NCI-H2171 (cell line): ENCODE results near the gene PBRM1.

Source experiments
- DNase-seq: peaks from one replicate; lab custom pipeline; 2025; lab: John Stamatoyannopoulos, UW

Gene PBRM1

DNA sequence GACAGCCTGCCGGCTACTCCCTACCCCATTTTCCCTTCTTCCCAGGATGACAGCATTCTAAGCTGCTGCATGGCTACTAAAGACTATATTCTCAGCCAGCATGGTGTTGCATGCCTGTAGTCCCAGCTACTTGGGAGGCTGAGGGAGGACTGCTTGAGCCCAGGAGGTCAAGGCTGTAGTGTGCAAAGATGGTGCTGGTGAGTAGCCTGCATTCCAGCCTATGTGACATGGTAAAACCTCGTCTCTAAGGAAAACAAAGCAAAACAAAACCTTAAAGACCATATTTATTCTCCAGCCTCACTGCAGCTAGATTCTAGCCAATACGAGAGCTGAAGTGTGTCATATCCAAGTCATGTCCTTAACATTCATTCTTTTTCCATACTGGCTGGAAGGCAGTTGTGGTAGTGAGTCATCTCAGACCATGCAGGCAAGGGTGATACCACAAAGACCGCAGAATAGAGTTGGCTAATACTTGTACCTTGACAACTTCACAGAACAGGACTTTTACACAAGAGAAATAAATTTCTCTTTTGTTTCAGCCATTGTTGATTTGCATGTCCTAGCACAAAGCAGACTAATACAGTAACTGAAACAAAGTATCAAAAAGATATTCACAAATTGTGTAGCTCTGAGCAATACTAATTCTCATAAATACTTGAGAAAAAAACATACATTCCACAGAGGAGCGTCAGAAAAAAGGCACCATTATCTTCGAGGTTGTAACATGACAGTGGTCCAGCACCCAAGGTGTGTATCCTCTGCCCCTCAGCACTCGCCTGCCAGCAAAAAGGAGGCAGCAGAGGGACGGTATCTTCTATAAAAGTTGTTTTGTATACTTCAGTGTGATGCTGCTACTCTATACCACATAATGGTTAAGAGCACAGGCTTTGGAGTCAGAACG lies 14.8 kb downstream of the PBRM1 start:
- DNase-seq: no peak

DNA sequence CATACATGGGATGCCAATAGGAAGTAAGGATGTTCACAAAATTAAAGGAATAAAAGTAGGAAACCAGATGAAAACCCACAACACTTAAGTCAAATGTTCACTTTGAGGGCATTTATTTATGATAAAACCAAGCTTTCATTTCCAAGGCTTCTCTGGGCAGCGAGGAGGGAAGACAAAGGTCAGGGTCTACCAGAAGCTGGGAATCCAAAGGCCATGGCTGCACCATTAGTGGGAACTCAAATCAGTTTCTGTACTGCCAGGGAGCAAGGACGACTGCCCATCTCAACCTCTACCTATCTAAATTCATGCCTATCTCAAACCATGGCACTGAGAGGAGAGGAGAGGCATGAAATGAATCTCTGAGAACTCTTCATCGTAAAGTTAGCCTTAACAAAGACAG lies 22.6 kb downstream of the PBRM1 start:
- DNase-seq: no peak

DNA sequence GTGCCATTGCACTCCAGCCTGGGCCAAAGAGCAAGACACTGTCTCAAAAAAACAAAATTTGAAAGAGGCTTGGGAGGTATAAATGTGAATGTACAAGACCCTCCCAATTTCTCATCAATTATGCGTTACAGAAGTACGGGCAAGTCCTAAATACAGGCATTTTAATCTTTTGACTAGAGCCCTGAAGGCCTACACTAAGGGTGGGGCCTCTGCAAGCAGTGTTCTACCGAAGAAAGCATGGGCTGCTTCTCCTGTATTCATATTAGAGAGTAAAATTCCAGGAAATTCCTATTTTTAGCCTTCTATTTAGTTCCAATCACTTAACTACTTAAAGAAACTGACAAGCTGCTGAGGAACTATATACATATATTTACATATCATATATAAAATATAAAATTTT lies 25.7 kb downstream of the PBRM1 start:
- DNase-seq: no peak

DNA sequence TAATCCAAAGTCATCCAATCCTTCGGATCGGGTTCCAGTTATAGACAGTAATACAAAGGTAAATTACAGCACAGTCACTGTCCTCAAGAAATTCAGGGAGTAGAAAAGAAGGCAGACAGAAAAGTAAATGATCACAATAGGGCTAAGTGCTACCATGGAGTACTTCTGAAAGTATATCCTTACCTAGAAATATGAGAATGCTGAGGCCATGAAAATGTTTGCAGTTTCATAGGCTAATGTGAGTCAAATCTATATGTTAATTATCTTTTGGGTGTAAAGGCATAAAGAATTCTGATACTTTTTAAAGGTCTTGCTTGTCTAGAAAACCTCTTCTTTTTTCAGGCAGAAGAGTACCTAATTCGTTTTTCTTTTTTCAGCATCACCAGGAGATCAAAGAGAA lies 29.8 kb downstream of the PBRM1 start:
- DNase-seq: no peak

DNA sequence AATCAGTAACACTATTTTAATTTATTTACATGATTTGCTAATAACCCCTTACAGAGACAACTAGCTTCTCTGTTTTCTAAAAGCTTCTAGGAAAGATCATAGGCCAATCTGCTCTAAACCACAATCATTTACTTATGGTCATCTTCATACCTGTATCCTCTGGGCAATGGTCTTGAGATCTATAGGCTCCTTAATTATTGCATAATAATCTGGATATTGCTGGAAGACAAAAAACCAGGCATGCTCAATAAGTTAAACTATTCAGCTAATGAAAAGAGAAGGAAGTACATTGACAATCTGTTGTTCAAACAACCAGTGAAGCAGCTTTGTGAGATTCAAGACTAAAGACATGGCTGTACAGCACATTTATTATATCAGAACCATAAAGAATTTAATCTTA lies 34.1 kb downstream of the PBRM1 start:
- DNase-seq: no peak

DNA sequence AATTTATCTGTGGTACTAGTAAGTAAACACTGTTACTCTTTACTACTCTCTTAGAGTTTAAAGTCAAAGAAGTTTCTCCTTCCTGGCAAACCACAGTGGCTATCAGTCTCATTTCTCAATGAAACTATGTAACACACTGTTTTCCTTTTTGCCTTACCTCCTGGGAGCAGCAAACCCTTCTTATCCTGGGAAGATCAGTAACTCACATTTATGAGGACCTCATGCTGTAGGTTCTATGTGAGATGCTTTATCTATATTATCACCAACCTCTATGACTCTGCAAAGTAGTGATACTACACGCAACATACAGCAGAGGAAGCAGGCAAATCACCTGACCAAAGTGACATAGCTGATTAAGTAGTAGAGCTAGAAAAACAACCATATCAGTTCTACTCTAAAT lies 35.3 kb downstream of the PBRM1 start:
- no peak for DNase-seq

DNA sequence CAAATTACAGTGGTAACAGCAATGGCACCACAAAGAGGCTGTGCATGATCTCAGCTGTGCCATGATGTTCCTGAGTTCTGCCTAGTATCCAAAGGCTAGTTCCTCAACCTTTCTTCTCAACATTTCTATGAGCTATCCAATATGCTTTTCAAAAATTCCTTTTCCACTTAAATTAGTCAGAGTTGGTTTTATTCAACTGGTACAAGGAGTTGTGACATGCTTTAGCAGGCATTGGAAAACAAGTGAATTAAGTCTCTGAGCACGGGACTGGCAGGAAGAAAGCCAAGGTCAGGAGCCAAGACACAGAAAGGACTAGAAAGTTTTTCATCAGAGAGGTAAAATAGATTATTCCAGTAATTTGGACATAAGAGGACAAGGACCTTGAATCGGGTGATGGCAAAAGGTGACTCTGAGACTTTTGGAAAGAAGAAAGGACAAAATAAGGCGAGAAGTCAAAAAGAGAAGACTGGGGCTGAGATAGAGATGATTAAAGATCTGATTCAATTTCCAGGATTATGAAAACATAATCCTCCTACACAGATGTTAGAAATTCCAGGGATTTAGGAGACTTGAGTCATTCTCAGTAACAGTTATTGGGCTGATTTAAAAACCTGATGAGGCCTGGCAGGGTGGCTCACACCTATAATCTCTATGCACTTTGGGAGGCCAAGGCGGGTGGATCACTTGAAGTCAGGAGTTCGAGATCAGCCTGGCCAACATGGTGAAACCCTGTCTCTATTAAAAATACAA lies 36.1 kb downstream of the PBRM1 start:
- no peak for DNase-seq

DNA sequence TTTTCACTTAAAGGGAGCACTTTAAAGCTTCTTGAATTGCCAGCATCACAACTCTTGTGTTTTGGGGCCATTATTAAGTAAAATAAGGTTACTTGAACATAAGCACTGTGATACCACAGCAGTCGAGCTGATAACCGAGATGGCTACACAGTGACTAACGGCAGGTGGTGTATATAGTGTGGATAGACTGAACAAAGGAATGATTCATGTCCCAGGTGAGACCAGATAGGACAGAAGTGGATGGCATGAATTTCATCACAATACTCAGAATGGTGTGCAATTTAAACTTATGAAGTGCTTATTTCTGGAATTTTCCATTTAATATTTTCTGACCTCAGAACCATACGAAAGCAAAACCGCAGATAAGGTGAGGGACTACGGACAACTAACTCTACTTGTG lies 40.2 kb downstream of the PBRM1 start:
- no peak for DNase-seq

DNA sequence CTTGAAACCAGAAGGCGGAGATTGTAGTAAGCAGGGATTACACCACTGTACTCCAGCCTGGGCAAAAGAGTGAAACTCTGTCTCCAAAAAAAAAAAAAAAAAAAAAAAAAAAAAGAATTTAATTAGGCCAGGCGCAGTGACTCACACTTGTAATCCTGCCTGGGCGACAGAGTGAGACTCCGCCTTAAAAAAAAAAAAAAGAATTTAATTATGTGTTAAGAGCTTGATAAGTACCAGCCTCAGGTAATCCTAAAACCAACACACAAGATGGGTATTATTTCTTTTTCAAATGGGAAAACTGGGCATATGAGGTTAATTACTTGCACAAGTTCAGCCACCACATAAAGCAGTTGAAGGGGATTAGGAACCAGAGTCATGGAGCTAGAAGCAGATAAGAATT lies 49.0 kb downstream of the PBRM1 start:
- DNase-seq: peak; percentile 13

DNA sequence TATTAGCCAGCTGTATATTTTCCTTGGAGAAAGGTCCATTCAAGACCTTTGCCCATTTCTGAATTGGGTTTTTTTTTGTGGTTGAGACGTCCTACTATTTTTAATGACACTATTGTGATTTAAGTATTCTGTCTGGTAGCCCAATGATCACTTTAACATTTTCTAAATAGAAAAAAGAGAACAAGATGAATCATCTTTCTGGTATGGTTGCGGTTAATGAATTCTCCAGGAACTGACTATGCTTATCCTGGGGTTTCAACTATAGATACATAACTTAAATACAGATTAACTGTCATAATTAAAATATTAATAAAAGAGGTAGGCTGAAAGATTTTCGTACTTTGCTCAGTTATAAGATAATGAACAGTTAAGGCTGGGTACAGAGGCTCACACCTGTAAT lies 51.9 kb downstream of the PBRM1 start:
- no peak for DNase-seq

DNA sequence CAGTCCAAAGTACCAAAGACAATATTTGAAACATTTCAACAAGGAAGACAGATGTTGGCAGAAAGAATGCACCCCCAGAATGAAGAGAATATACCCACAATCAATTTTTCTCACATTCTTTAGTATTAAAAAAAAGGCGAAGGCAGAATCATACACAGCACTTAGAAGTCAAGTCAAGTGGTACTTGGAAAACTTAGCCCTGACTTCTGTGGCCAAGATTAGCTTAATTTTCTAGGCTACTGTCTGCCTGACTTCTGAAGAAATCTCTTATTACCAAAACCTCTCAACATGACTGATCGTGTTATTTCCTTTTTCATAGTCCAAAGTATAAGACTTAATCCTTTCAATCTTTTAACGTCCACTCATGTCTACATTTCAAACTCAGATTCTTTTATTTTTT lies 60.7 kb downstream of the PBRM1 start:
- DNase-seq: no peak

DNA sequence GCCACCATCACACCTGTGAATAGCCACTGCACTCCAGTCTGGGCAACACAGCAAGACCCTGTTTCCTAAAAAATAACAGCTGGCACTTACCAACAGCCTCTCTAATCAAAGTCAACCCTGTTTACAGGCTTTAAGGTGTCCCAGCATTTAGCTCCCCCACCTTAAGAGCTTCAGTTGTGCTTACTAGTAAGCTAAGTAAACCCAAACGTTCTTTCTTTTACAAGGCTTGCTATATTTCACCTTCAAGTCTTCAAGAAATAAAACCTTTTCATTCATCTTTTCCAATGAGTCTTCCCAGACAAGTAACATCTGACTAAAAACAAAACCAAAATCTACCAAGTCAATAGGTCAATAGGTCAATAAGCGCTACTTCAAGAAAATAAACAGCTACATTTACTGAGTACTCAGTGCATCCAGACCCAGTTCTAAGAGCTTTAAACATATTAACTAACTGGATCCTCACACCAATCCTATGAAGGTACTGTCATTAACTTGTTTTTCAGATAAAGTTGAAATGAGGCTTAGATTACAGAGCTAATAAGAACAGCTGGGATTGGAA lies 62.4 kb downstream of the PBRM1 start:
- no peak for DNase-seq

DNA sequence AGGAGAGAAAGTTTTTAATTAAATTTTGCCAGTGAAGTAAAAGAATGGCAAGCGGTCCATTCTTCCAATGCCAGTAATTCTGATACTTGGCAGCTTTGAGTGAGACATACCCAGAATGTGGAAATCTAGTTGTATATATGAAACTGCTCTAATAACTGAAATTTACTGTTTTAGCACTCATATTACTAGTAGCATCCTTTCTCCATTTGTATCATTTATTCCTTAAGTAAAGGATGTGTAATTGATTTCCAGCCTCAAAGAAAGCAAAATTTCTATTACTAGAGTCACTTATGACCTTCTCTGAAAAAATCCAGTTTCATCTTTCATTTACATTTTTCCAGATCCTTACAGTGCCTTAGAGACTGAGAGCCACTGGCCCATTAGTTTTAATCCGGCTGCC lies 65.1 kb downstream of the PBRM1 start:
- DNase-seq: no peak

DNA sequence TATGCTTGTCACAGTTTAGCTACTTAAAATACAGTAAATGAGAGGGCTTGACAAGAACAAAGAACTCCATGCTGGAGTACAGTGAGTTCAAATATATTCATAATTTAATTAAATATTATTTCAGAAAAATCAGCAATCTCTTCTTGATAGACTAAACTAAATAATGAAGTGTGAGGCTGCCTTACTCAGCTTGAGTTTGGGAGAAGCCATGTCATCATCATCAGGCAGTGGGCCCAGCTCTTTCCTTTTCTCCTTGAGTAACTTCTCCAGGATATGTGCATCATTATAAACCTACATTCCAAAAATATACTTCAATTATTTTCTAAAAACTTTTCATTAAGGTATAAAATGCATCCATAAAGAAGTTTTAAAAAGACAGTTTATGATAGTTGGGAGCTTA lies 70.5 kb downstream of the PBRM1 start:
- DNase-seq: no peak

DNA sequence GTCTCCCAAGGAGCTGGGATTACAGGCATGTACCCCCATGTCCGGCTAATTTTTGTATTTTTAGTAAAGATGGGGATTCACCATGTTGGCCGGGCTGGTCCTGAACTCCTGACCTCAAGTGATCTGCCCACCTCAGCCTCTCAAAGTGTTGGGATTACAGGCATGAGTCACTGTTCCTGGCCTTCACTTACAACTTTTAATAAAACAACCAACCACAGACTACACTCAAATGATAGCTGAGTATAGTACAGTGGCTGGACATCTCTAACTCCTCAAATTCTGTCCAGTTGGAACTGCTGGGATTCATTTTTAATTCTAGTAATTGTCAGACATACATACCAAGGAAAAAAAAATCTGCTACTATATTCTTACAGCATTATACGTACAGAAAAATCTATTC lies 71.0 kb downstream of the PBRM1 start:
- DNase-seq: no peak

DNA sequence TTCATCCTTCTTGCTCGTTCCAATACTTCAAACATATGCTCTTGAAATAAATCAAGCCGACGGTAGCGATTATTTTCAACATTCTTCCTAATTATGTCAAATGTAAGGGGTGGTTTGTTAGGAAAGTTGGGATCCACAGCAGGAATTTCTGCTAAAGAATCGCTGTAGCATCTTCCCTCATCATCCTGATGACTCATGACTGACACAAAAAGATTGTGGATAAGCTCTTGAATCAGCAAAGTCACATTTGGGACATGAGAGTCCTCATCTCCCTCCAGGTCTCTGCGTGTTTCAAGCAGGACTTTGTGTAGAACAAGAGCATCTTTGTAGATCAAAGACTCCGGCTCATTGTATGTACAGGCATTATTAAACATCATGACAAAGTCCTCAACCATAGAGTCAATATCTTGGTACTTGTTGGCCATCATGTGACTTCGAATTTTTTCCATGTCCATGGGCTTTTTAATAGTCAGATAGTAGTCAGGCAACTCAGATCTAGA lies 76.3 kb downstream of the PBRM1 start:
- no peak for DNase-seq

DNA sequence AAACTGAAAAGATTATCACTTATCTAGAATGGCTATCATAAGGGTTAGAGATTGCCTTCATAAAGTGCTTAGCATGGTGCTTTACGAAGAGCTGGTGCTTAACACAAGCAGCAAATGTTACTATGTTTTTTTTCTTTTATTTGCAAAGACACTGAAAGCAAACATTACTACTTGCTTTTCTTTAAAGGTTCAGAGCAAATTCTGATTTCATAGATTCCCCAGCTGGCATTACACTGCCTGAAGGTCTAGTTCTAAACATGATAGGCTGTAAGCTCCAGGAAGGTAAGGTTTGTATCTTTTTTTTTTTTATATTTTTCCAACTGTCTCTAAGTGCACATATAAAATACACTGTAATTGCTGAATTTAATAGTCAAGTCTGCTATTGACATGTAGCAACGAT lies 77.4 kb downstream of the PBRM1 start:
- no peak for DNase-seq

DNA sequence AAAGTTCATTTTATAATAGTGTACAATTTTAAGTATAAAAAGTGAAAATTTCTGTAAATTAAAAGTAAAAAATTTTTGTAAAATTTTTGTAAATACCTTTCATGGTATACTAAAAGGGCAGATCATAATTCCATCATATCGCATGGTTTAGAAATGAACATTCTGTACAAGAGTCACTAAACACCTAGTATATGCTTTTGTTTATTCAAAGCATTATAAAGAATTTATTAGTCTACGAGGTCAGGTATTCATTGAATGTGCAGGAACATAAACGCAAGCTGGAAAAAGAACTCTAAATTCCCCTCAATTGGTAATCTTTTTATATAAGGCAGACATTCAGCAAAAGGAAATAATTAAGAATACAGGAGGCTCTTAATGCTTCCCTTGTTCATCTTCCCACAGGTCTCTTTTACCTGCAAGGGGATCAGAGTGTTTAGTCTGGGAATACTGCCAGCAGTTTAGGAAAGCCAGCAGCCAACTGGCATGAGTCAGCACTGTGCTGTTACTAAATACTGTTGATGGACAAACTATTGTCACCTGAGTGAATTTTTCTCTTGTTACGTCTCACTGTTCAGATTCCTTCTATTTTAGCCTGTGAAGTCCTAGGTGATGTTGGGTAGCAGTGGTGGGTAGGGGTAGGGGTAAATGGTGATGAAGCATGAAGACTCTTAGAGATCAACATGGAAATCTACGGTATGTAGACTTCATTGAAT lies 79.2 kb downstream of the PBRM1 start:
- peak; percentile 73 for DNase-seq

DNA sequence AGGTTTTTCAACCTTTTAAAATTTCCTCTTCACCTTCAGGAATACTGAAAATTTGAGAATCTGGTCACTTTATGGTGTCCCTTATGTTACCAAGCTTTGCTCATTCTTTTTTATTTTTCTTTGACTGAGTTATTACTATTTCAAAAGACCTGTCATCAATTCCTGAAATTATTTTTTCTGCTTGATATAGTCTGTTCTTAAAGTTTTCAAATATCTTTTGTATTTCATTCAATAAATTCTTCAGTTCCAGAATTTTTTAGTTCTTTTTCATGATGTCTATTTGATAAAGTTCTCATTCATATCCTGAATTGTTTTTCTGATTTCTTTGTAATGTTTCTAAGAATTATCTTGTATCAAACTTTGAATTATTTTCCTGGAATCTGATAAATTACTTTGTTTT lies 85.5 kb downstream of the PBRM1 start:
- no peak for DNase-seq

DNA sequence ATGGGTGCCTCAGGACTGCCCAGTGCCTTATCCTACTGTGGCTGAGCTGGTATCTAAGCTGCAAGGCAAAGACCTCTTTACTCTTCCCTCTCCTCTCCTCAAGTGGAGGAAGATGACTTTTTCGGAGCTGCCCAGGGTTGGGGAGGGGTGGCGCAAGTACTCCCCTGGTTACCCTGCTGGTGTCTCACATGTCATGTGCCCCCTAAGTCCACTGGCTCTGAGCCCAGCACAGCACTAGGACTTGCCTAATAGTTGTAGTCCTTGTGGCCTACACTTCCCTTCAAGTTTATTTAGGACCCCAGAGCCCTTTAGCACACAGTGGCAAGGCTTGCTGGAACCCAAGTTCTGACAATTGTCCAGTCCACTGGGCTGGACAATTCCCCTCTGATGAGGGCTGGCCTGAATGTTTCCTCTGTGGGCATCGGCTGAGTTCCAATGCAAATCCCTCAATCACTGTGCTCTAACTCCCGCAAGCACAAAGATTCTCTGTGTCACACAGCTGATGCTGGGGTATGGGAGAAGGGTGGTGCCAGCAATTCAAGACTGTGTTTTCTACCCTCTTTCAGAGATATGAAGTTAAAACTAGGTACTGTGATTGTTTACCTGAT lies 89.0 kb downstream of the PBRM1 start:
- no peak for DNase-seq

DNA sequence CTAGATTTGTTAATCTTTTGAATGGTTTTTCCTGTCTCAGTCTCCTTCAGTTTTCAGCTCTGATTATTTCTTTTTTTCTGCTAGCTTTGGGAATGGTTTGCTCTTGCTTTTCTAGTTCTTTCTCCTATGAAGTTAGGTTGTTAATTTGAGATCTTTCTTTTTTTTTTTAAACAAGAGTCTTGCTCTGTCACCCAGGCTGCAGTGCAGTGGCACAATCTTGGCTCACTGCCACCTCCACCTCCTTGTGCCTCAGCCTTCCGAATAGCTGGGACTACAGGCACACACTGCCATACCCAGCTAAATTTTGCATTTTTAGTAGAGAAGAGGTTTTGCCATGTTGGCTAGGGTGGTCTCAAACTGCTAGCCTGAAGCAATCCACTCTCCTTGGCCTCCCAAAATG lies 92.6 kb downstream of the PBRM1 start:
- no peak for DNase-seq
